ENCODE data around the gene A1CF. TPM values are rescaled to one million over a fixed set of nuclear protein-coding genes. Genes with fewer than 3 reads are reported as not detected.
A peak's percentile ranks its signal among the peaks of the same experiment; 100 is the strongest.
"Not testable (repeated sequence)": the region's sequence is repeated elsewhere in the genome, so short reads cannot be mapped to it uniquely, and the experiment has no call there.

Gene A1CF
- total RNA-seq, 1 donor from 2014 or later: 29.5 TPM

- Mint-ChIP-seq H3K36me3 (ENCODE audit: insufficient read depth) (no peaks in the 10 kb centered on the region), H3K9me3 (ENCODE audit: low read depth) (peaks cover 10% of the 10 kb centered on the region), H3K4me1 (ENCODE audit: low read depth) (no peaks in the 10 kb centered on the region), H3K27me3 (no peaks in the 10 kb centered on the region), H3K4me3 (ENCODE audit: low read depth) (no peak overlapping the region), H3K27ac (no peak overlapping the region)
- TF ChIP-seq, protein P1, sequence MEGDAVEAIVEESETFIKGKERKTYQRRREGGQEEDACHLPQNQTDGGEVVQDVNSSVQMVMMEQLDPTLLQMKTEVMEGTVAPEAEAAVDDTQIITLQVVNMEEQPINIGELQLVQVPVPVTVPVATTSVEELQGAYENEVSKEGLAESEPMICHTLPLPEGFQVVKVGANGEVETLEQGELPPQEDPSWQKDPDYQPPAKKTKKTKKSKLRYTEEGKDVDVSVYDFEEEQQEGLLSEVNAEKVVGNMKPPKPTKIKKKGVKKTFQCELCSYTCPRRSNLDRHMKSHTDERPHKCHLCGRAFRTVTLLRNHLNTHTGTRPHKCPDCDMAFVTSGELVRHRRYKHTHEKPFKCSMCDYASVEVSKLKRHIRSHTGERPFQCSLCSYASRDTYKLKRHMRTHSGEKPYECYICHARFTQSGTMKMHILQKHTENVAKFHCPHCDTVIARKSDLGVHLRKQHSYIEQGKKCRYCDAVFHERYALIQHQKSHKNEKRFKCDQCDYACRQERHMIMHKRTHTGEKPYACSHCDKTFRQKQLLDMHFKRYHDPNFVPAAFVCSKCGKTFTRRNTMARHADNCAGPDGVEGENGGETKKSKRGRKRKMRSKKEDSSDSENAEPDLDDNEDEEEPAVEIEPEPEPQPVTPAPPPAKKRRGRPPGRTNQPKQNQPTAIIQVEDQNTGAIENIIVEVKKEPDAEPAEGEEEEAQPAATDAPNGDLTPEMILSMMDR (IDR thresholded peaks at IDR 0.05; ENCODE audit: unreplicated experiment): no peak
- no peak for DNase-seq (ENCODE audit: low spot score, unreplicated experiment)
Observed at GRCh38 chr10:50908366-50908765, 22.9 kb upstream of the A1CF start.

GRCh38 chr10:50905797-50906196 lies 20.4 kb upstream of the A1CF start:
- peaks cover 10% of the 10 kb centered on the region for H3K9me3 Mint-ChIP-seq (ENCODE audit: low read depth)
- DNase-seq (ENCODE audit: low spot score, unreplicated experiment); H3K4me1 Mint-ChIP-seq (ENCODE audit: low read depth); H3K27ac Mint-ChIP-seq; H3K4me3 Mint-ChIP-seq (ENCODE audit: low read depth); H3K36me3 Mint-ChIP-seq (ENCODE audit: insufficient read depth); H3K27me3 Mint-ChIP-seq: not testable (repeated sequence)

GRCh38 chr10:50896721-50897120 lies 11.3 kb upstream of the A1CF start:
- H3K27ac Mint-ChIP-seq: no peak overlapping the region
- H3K27me3 Mint-ChIP-seq: no peaks in the 10 kb centered on the region
- TF ChIP-seq, protein P1 (IDR thresholded peaks at IDR 0.05; ENCODE audit: unreplicated experiment): no peak
- H3K36me3 Mint-ChIP-seq (ENCODE audit: insufficient read depth): no peaks in the 10 kb centered on the region
- H3K4me3 Mint-ChIP-seq (ENCODE audit: low read depth): no peak overlapping the region
- no peaks in the 10 kb centered on the region for H3K9me3 Mint-ChIP-seq (ENCODE audit: low read depth)
- no peak for DNase-seq (ENCODE audit: low spot score, unreplicated experiment)
- peaks cover 13% of the 10 kb centered on the region for H3K4me1 Mint-ChIP-seq (ENCODE audit: low read depth)

- Mint-ChIP-seq H3K36me3 (ENCODE audit: insufficient read depth) (no peaks in the 10 kb centered on the region), H3K27ac (no peak overlapping the region), H3K27me3 (no peaks in the 10 kb centered on the region), H3K4me3 (ENCODE audit: low read depth) (no peak overlapping the region), H3K9me3 (ENCODE audit: low read depth) (no peaks in the 10 kb centered on the region), H3K4me1 (ENCODE audit: low read depth) (peaks cover 17% of the 10 kb centered on the region)
- no peak for DNase-seq (ENCODE audit: low spot score, unreplicated experiment)
- TF ChIP-seq, protein P1 (IDR thresholded peaks at IDR 0.05; ENCODE audit: unreplicated experiment): no peak
Observed at GRCh38 chr10:50894312-50894711, 8.9 kb upstream of the A1CF start.

- Mint-ChIP-seq H3K27me3 (no peaks in the 10 kb centered on the region), H3K27ac (no peak overlapping the region), H3K9me3 (ENCODE audit: low read depth) (no peaks in the 10 kb centered on the region), H3K4me3 (ENCODE audit: low read depth) (no peak overlapping the region), H3K4me1 (ENCODE audit: low read depth) (peaks cover 12% of the 10 kb centered on the region), H3K36me3 (ENCODE audit: insufficient read depth) (no peaks in the 10 kb centered on the region)
- TF ChIP-seq, protein P1 (IDR thresholded peaks at IDR 0.05; ENCODE audit: unreplicated experiment): no peak
- no peak for DNase-seq (ENCODE audit: low spot score, unreplicated experiment)
Observed at GRCh38 chr10:50892467-50892866, 7.0 kb upstream of the A1CF start.

GRCh38 chr10:50884302-50884701 lies 1.1 kb downstream of the A1CF start:
- TF ChIP-seq, protein P1 (IDR thresholded peaks at IDR 0.05; ENCODE audit: unreplicated experiment): no peak
- Mint-ChIP-seq H3K27me3 (no peaks in the 10 kb centered on the region), H3K4me1 (ENCODE audit: low read depth) (peaks cover 44% of the 10 kb centered on the region), H3K36me3 (ENCODE audit: insufficient read depth) (peaks cover 6% of the 10 kb centered on the region), H3K9me3 (ENCODE audit: low read depth) (no peaks in the 10 kb centered on the region), H3K4me3 (ENCODE audit: low read depth) (peak overlapping the region; percentile 82), H3K27ac (peak overlapping the region; percentile 94)
- no peak for DNase-seq (ENCODE audit: low spot score, unreplicated experiment)
